A172 (cell line): Measurements from ENCODE around the gene LDAH. TPM values are rescaled to one million over a fixed set of nuclear protein-coding genes. Genes with fewer than 3 reads are reported as not detected.
A peak's percentile ranks its signal among the peaks of the same experiment; 100 is the strongest.

Source experiments
- DNase-seq: peaks from one replicate; pipeline ENCODE4 v3.0.0-alpha.2; 2015; ENCODE audit warnings: low spot score
- total RNA-seq: library from RNA; depleted of rRNA; stranded (reverse); fragments of >200 nt; shearing (Covaris generic); gene quantifications from 2 replicates; pipeline ENCODE4 v1.2.3, GENCODE V29; 2014

Gene LDAH
- total RNA-seq, 1 experiment from 2014 or later = 25.0 TPM

GRCh38 chr2:20667531-20668401 lies 155.1 kb downstream of the LDAH start:
- no peak for DNase-seq

- no peak for DNase-seq
Measured at GRCh38 chr2:20667151-20667530, 155.8 kb downstream of the LDAH start.

- no peak for DNase-seq
Measured at GRCh38 chr2:20666304-20667150, 156.4 kb downstream of the LDAH start, which contains the start of gene GDF7. GDF7 (plus strand) TSS chr2:20667144; CDS start chr2:20667240, 96 bp downstream.

- no peak for DNase-seq
Measured at GRCh38 chr2:20666005-20666303, 156.9 kb downstream of the LDAH start.

GRCh38 chr2:20665243-20666004 lies 157.5 kb downstream of the LDAH start:
- no peak for DNase-seq

- DNase-seq = no peak
Measured at GRCh38 chr2:20664431-20665242, 158.3 kb downstream of the LDAH start.

- DNase-seq = no peak
Measured at GRCh38 chr2:20664071-20664390, 158.9 kb downstream of the LDAH start.

GRCh38 chr2:20663196-20664070 lies 159.5 kb downstream of the LDAH start:
- no peak for DNase-seq

GRCh38 chr2:20662308-20662937 lies 160.5 kb downstream of the LDAH start:
- no peak for DNase-seq

GRCh38 chr2:20661421-20662307 lies 161.2 kb downstream of the LDAH start:
- peak; percentile 84 for DNase-seq

- DNase-seq = peak; percentile 40
Measured at GRCh38 chr2:20660506-20661420, 162.1 kb downstream of the LDAH start.

- no peak for DNase-seq
Measured at GRCh38 chr2:20657522-20658235, 165.2 kb downstream of the LDAH start.

- DNase-seq = no peak
Measured at GRCh38 chr2:20656561-20656960, 166.3 kb downstream of the LDAH start.

GRCh38 chr2:20654535-20654813 lies 168.4 kb downstream of the LDAH start:
- no peak for DNase-seq

GRCh38 chr2:20653695-20654534 lies 169.0 kb downstream of the LDAH start:
- no peak for DNase-seq
